Measurements from ENCODE around the gene CYP4A22. TPM values are rescaled to one million over a fixed set of nuclear protein-coding genes. Genes with fewer than 3 reads are reported as not detected.
A peak's percentile ranks its signal among the peaks of the same experiment; 100 is the strongest.

Gene CYP4A22
- total and polyA plus RNA-seq, 8 donors: not detected

DNA sequence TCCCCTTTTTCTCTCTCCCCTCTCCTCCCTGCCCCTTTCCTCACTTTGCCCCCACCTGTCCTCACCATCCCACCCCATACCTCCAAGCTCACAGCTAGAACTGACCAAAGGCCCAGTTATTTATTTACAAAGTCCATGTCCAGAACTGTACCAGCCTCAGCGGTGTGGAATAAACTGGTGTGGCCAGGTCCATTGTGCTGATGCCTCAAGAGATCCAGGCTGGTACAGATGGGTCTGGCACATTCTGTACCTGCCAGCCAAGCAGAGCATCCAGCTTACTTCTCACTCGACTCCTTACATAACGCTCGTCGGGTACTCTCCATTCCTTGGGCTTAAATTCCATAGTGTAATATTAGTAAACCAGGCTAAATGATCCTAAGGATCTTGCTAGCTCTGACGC, 40.8 kb downstream of the CYP4A22 start:
- Histone ChIP-seq H3K27ac (no peak overlapping the region), H3K36me3 (no peaks in the 10 kb centered on the region), H3K27me3 (peaks cover 0 to 25% (median 9%) of the 10 kb centered on the region in 3 donors), H3K4me1 (peaks cover 23 to 47% (median 30%) of the 10 kb centered on the region in 4 donors), H3K9me3 (peaks cover 0 to 4% (median 2%) of the 10 kb centered on the region in 4 donors), H3K4me3 (no peak overlapping the region)
- TF ChIP-seq EP300 (IDR thresholded peaks at IDR 0.05) (no peak), POLR2A (IDR thresholded peaks at IDR 0.05) (no peak), POLR2AphosphoS5 (IDR thresholded peaks at IDR 0.05) (no peak)
- TF ChIP-seq, protein P1, sequence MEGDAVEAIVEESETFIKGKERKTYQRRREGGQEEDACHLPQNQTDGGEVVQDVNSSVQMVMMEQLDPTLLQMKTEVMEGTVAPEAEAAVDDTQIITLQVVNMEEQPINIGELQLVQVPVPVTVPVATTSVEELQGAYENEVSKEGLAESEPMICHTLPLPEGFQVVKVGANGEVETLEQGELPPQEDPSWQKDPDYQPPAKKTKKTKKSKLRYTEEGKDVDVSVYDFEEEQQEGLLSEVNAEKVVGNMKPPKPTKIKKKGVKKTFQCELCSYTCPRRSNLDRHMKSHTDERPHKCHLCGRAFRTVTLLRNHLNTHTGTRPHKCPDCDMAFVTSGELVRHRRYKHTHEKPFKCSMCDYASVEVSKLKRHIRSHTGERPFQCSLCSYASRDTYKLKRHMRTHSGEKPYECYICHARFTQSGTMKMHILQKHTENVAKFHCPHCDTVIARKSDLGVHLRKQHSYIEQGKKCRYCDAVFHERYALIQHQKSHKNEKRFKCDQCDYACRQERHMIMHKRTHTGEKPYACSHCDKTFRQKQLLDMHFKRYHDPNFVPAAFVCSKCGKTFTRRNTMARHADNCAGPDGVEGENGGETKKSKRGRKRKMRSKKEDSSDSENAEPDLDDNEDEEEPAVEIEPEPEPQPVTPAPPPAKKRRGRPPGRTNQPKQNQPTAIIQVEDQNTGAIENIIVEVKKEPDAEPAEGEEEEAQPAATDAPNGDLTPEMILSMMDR (IDR thresholded peaks at IDR 0.05): no peak
- peak in 1 of 2 donors; percentile 16 for DNase-seq
- intact Hi-C loops (cut with DNase I; ENCODE audit: low total_unique reads): no loop called here
- WGBS, 5 donors: 71 to 82% (median 78%) methylated on average over 6 of the region's 6 CpGs

DNA sequence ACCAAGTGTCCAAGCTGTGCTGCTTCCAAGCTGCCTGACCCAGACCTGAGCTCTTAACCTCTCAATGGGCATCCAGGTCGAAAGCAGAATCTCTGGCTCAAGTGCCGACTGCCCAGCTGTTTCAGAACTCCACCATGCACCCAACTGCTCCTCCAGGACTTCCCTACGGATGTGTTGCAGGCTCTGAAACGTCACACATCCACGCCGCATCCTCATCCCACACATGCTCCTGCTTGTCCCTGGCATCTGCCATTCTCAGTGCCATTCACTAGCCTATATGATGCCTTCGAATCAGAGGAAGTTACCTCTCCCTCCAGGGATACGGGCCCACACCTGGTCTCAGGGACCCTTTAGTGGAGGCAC, 41.4 kb downstream of the CYP4A22 start:
- 61 to 81% (median 70%) methylated on average over 8 of the region's 8 CpGs for WGBS, 5 donors
- peaks cover 23 to 54% (median 30%) of the 10 kb centered on the region in 4 donors for H3K4me1 ChIP-seq
- TF ChIP-seq, protein P1 (IDR thresholded peaks at IDR 0.05): no peak
- no peak for TF ChIP-seq EP300 (IDR thresholded peaks at IDR 0.05)
- DNase-seq: peak in 1 of 2 donors; percentile 24
- H3K36me3 ChIP-seq: no peaks in the 10 kb centered on the region
- H3K4me3 ChIP-seq: peak overlapping the region in 1 of 4 donors; percentile 46
- intact Hi-C loops (cut with DNase I; ENCODE audit: low total_unique reads): no loop called here
- peaks cover 0 to 19% (median 9%) of the 10 kb centered on the region in 3 donors for H3K27me3 ChIP-seq
- H3K9me3 ChIP-seq: no peaks in the 10 kb centered on the region
- H3K27ac ChIP-seq: no peak overlapping the region

DNA sequence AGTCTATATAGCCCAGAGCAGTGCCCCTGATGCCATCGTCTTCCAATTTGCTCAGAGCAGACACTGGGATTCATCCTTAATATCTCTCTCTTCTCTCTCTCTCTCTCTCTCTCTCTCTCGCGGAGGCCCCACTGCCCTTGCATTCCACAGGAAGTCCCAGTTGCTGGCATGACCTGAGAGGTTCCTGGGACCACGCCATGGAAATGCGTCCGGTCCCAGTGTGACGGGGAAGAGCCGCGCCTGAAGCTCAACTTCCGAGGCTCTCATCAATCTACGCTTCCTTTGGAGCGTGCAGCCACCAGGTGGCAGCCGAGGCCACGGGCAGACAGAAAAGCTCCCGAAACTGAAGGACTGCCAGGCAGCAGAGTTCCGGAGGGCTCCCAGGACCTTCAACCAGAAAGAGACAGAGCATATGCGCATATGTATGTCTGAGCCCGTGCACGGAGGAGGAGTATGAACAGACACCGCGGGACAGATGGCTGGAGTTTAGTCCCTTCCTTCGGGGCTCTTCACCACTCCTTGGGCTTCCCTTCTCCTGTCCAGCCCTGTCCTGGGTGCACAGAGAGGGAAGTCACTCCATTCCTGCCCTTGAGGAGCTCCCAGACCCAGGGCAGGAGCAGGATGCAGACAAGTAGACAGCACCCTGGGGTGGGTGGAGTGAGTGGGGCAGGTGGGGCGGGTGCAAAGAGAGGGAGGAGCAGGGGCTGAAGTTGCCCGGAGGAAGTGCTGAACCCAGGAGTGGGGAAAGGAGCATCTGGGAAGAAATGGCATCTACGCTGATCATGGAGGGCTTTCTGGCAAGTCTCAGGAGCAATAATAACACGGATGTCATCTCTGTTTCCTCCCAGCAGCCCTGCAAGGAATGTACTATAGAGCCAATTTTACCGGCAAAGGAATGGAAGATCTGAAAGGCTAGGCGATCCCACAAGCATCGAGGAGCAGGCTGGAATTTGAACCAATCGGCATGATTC, 42.1 kb downstream of the CYP4A22 start:
- TF ChIP-seq, protein P1 (IDR thresholded peaks at IDR 0.05): peak in 5 of 7 experiments; percentile 74 to 87 (median 84)
- TF ChIP-seq POLR2A (IDR thresholded peaks at IDR 0.05): no peak
- peak in 2 of 3 donors; percentile 25 to 78 for TF ChIP-seq POLR2AphosphoS5 (IDR thresholded peaks at IDR 0.05)
- no peak for TF ChIP-seq EP300 (IDR thresholded peaks at IDR 0.05)
- peaks cover 0 to 17% (median 9%) of the 10 kb centered on the region in 3 donors for H3K27me3 ChIP-seq
- H3K9me3 ChIP-seq: no peaks in the 10 kb centered on the region
- H3K36me3 ChIP-seq: no peaks in the 10 kb centered on the region
- H3K4me3 ChIP-seq: peak overlapping the region; percentile 28 to 46 (median 38)
- intact Hi-C loops (cut with DNase I; ENCODE audit: low total_unique reads): no loop called here
- H3K4me1 ChIP-seq: peaks cover 23 to 54% (median 30%) of the 10 kb centered on the region in 4 donors
- H3K27ac ChIP-seq: peak overlapping the region in 4 of 5 donors; percentile 14 to 83 (median 57)
- 4 to 10% (median 8%) methylated on average over 22 to 30 of the region's 30 CpGs for WGBS, 5 donors
- peak; percentile 90 to 96 for DNase-seq

DNA sequence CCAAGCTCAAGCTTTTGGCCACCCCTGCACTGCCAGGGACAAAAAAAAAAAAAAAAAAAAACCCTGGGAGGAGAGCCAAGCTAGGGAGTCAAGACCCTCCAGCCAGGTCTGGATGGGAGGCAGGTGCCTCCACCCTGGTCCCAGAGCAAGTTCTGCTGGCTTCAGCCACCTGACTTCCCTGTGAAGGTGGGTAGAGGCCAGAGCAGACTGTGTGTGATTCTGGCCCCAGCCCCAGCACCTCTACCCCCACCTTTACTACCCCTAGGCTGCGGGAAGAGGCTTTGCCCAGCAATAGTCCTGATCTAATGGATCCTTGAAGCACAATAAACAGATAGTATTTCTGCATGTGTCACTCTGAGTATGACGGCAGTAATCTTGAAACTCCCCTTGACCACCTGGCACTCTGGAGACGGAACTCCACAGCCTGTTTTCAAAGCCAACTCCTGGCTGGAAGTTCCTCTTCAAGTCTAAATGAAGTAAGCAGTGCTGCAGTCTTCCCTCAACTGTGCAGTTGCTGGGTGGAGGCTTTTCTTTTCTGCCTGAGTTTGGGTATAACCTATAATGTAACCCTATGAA, 42.8 kb downstream of the CYP4A22 start:
- Histone ChIP-seq H3K27ac (peak overlapping the region in 3 of 5 donors; percentile 20 to 83 (median 61)), H3K4me1 (peaks cover 22 to 52% (median 30%) of the 10 kb centered on the region in 4 donors), H3K27me3 (peaks cover 0 to 17% (median 9%) of the 10 kb centered on the region in 3 donors), H3K36me3 (no peaks in the 10 kb centered on the region), H3K9me3 (no peaks in the 10 kb centered on the region), H3K4me3 (peak overlapping the region in 2 of 4 donors; percentile 41 to 46)
- peak in 1 of 2 donors; percentile 43 for DNase-seq
- TF ChIP-seq POLR2AphosphoS5 (IDR thresholded peaks at IDR 0.05) (no peak), EP300 (IDR thresholded peaks at IDR 0.05) (no peak), POLR2A (IDR thresholded peaks at IDR 0.05) (no peak)
- TF ChIP-seq, protein P1 (IDR thresholded peaks at IDR 0.05): no peak
- intact Hi-C loops (cut with DNase I; ENCODE audit: low total_unique reads): loop anchor here (10.0 kb wide), 2 partner anchors 85 to 525 kb away; no protein-coding TSS in a partner anchor
- 42 to 73% (median 63%) methylated on average over 3 of the region's 3 CpGs for WGBS, 5 donors
